Common myeloid progenitor, CD34-positive (primary cell): ENCODE data around the gene CLASRP.
"Not testable (repeated sequence)": the region's sequence is repeated elsewhere in the genome, so short reads cannot be mapped to it uniquely, and the experiment has no call there.

ENCODE experiments used
- CTCF ChIA-PET: fragments of 350-600 bp; sonication (Branson Sonifier 250); formaldehyde crosslinking; loops from one replicate; lab custom pipeline; 2021; ENCODE audit warnings: antibody characterized with exemption; lab: Charles Lee
- POLR2A ChIA-PET: fragments of 350-600 bp; sonication (Branson Sonifier 250); formaldehyde crosslinking; loops from one replicate; lab custom pipeline; 2021; ENCODE audit warnings: antibody characterized with exemption; lab: Charles Lee
- DNase-seq, 3 donors: peaks; one replicate each; pipeline versions ENCODE4 v3.0.0 to v3.0.0-alpha.2; 2013
- H3K27ac ChIP-seq, 2 experiments: 1 replicate in 1 of 2; 2 replicates in 1 of 2; pipeline ENCODE4 v1.7.0; 2013; ENCODE audit warnings: inconsistent platforms in 2 of 2, low read length in 2 of 2, mild to moderate bottlenecking in 2 of 2, low read depth in 1 of 2, moderate library complexity in 1 of 2; ENCODE audit not compliant: severe bottlenecking in 2 of 2, insufficient read depth in 1 of 2, poor library complexity in 1 of 2
- H3K27me3 ChIP-seq, 5 experiments: replicated peaks in 2 of 5; 1 replicate in 3 of 5; 2 replicates in 2 of 5; pipeline versions ENCODE4 v1.6.1 to v1.7.0; 2013; ENCODE audit warnings: low read length in 4 of 5, mild to moderate bottlenecking in 2 of 5, moderate library complexity in 2 of 5, inconsistent platforms in 1 of 5; ENCODE audit not compliant: insufficient read depth in 5 of 5, control insufficient read depth in 4 of 5
- H3K36me3 ChIP-seq, 4 experiments: 1 replicate in 2 of 4; 2 replicates in 2 of 4; pipeline versions ENCODE4 v1.6.1 to v1.7.0; 2013; ENCODE audit warnings: low read length in 3 of 4, control low read depth in 1 of 4, mild to moderate bottlenecking in 1 of 4; ENCODE audit not compliant: control insufficient read depth in 4 of 4, insufficient read depth in 4 of 4
- H3K4me1 ChIP-seq, 4 experiments: 1 replicate in 3 of 4; 2 replicates in 1 of 4; pipeline versions ENCODE4 v1.6.1 to v1.7.1; 2013; ENCODE audit warnings: low read length in 3 of 4, mild to moderate bottlenecking in 3 of 4, control low read depth in 1 of 4, inconsistent platforms in 1 of 4, moderate library complexity in 1 of 4; ENCODE audit not compliant: control insufficient read depth in 4 of 4, insufficient read depth in 4 of 4; ENCODE audit errors: control extremely low read depth in 1 of 4
- H3K4me3 ChIP-seq, 7 experiments: 1 replicate in 4 of 7; 2 replicates in 3 of 7; pipeline versions ENCODE4 v1.5.1 to v1.7.0; 2013; ENCODE audit warnings: mild to moderate bottlenecking in 7 of 7, low read length in 6 of 7, moderate library complexity in 6 of 7, inconsistent platforms in 2 of 7, low read depth in 2 of 7, control low read depth in 1 of 7; ENCODE audit not compliant: insufficient read depth in 4 of 7, control insufficient read depth in 1 of 7; ENCODE audit errors: extremely low read depth in 1 of 7
- H3K9me3 ChIP-seq, 5 experiments: 1 replicate in 4 of 5; 2 replicates in 1 of 5; pipeline versions ENCODE4 v1.6.1 to v1.7.1; 2013; ENCODE audit warnings: low read length in 4 of 5, mild to moderate bottlenecking in 2 of 5, inconsistent platforms in 1 of 5, low read depth in 1 of 5, moderate library complexity in 1 of 5; ENCODE audit not compliant: control insufficient read depth in 4 of 5, insufficient read depth in 2 of 5; ENCODE audit errors: control extremely low read depth in 1 of 5
- WGBS: methylation state at CpG from one replicate; pipeline ENCODE4 v1.1.5; 2013; ENCODE audit not compliant: insufficient coverage; 5-methylcytosine and 5-hydroxymethylcytosine counted together

CLASRP gene

GRCh38 chr19:45114116-45114515 is 75.3 kb downstream of the CLASRP start:
- Histone ChIP-seq H3K36me3 (peaks cover 0 to 3% (median 0%) of the 10 kb centered on the region in 4 experiments), H3K27ac (no peak overlapping the region), H3K4me3 (no peak overlapping the region), H3K27me3 (no peaks in the 10 kb centered on the region), H3K9me3 (no peaks in the 10 kb centered on the region), H3K4me1 (peaks cover 2 to 78% (median 57%) of the 10 kb centered on the region in 4 experiments)
- DNase-seq: peak in 2 of 3 donors; percentile 25 to 39
- POLR2A ChIA-PET: no interaction called here
- 89% methylated on average over 2 of the region's 4 CpGs for WGBS
- CTCF ChIA-PET: interaction anchor here (1.4 to 4.8 kb wide), 4 partner anchors 12 to 85 kb away, joined by 3 to 32 read pairs (median 6); no protein-coding TSS in a partner anchor

- peaks cover 5 to 76% (median 60%) of the 10 kb centered on the region in 4 experiments for H3K4me1 ChIP-seq
- no peak overlapping the region for H3K4me3 ChIP-seq
- no peaks in the 10 kb centered on the region for H3K9me3 ChIP-seq
- ChIA-PET CTCF (interaction anchor here (0.6 to 2.2 kb wide), 3 partner anchors 11 to 438 kb away, joined by 3 to 7 read pairs (median 4); no protein-coding TSS in a partner anchor), POLR2A (no interaction called here)
- H3K27me3 ChIP-seq: no peaks in the 10 kb centered on the region
- no peak overlapping the region for H3K27ac ChIP-seq
- no peaks in the 10 kb centered on the region for H3K36me3 ChIP-seq
- 95% methylated on average over 21 of the region's 21 CpGs for WGBS
- peak in 1 of 3 donors; percentile 30 for DNase-seq
Measured at GRCh38 chr19:45115809-45116615, 77.2 kb downstream of the CLASRP start.

DNA sequence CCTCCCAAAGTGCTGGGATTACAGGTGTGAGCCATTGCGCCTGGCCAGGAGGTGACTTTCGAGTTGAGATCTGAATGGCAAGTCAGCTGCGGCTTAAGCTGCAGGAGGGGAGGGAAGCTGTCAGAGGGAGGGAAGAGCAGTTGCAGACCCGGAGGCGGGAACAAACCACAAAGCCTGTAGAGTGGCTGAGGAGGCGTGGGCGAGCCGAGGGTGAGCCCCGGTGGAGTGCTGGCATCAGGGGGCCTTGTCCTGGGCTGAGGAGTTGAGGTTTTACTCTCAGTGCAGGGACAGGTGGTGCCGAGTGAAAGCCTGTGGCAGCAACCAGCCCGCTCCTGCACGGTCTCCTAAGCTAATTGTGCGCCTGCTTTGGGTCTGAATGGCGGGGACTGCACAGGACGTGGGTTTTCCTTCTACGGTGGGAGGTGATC is 78.3 kb downstream of the CLASRP start:
- H3K9me3 ChIP-seq: no peaks in the 10 kb centered on the region
- H3K27me3 ChIP-seq: no peaks in the 10 kb centered on the region
- peak; percentile 58 to 92 (median 89) for DNase-seq
- ChIA-PET CTCF (interaction anchor here (0.8 to 3.0 kb wide), 6 partner anchors 9 to 428 kb away, joined by 3 to 15 read pairs (median 6); partner anchors contain the start of gene PPP1R37), POLR2A (no interaction called here)
- H3K27ac ChIP-seq: no peak overlapping the region
- peak overlapping the region in 4 of 7 experiments; percentile 4 to 42 (median 36) for H3K4me3 ChIP-seq
- H3K4me1 ChIP-seq: peaks cover 5 to 82% (median 70%) of the 10 kb centered on the region in 4 experiments
- 2% methylated on average over 14 of the region's 16 CpGs for WGBS
- H3K36me3 ChIP-seq: no peaks in the 10 kb centered on the region

GRCh38 chr19:45117671-45118070 is 78.8 kb downstream of the CLASRP start:
- no peaks in the 10 kb centered on the region for H3K27me3 ChIP-seq
- 84% methylated on average over 12 of the region's 12 CpGs for WGBS
- no peaks in the 10 kb centered on the region for H3K36me3 ChIP-seq
- CTCF ChIA-PET: interaction anchor here (0.8 to 3.0 kb wide), 9 partner anchors 9 to 428 kb away, joined by 3 to 15 read pairs (median 3); partner anchors contain the start of gene PPP1R37
- H3K4me1 ChIP-seq: peaks cover 5 to 87% (median 75%) of the 10 kb centered on the region in 4 experiments
- H3K9me3 ChIP-seq: no peaks in the 10 kb centered on the region
- H3K27ac ChIP-seq: no peak overlapping the region
- H3K4me3 ChIP-seq: peak overlapping the region in 3 of 7 experiments; percentile 33 to 42 (median 40)
- POLR2A ChIA-PET: no interaction called here
- DNase-seq: no peak

DNA sequence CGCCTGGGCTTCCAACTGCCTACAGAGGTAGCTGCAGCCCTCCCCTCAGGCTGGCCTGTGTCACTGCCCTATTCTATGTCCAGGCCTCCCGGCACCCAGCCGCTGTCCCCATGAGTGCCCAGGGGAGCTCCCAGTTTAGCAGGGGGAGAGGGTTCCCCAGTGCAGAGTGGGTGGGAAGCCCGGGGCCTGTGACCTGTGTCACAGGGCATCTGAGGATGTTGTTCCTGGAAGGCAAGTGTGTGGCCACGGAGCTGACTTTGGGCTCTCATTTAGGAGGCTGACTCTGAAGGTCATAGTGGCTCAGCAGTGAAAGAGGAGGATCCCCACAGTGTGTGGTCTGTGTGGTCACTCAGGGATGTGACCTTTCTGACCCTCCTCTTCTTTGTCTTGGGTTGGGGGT is 79.3 kb downstream of the CLASRP start:
- CTCF ChIA-PET: interaction anchor here (0.8 to 3.0 kb wide), 11 partner anchors 8 to 429 kb away, joined by 3 to 15 read pairs (median 3); partner anchors contain the start of gene PPP1R37
- Histone ChIP-seq H3K27ac (peak overlapping the region in 1 of 2 experiments; percentile 40), H3K4me3 (peak overlapping the region in 4 of 7 experiments; percentile 12 to 60 (median 31)), H3K9me3 (no peaks in the 10 kb centered on the region), H3K4me1 (peaks cover 5 to 87% (median 74%) of the 10 kb centered on the region in 4 experiments), H3K36me3 (peaks cover 0 to 1% (median 0%) of the 10 kb centered on the region in 4 experiments), H3K27me3 (no peaks in the 10 kb centered on the region)
- no peak for DNase-seq
- POLR2A ChIA-PET: interaction anchor here (0.6 to 1.2 kb wide), 3 partner anchors 13 to 101 kb away, joined by 3 read pairs; no protein-coding TSS in a partner anchor
- 66% methylated on average over 3 of the region's 5 CpGs for WGBS

- Histone ChIP-seq H3K4me3 (peak overlapping the region in 4 of 7 experiments; percentile 6 to 60 (median 22)), H3K27ac (peak overlapping the region in 1 of 2 experiments; percentile 40), H3K4me1 (peaks cover 5 to 83% (median 69%) of the 10 kb centered on the region in 4 experiments)
- not testable (repeated sequence) for H3K9me3 ChIP-seq, H3K27me3 ChIP-seq, H3K36me3 ChIP-seq
- WGBS: 8% methylated on average over 13 of the region's 18 CpGs
- ChIA-PET POLR2A (interaction anchor here (0.6 to 1.2 kb wide), 5 partner anchors 11 to 744 kb away, joined by 3 read pairs; no protein-coding TSS in a partner anchor), CTCF (interaction anchor here (0.9 to 3.0 kb wide), 8 partner anchors 16 to 221 kb away, joined by 3 to 15 read pairs (median 3); partner anchors contain the start of gene PPP1R37)
- DNase-seq: peak in 2 of 3 donors; percentile 76 to 82
Measured at GRCh38 chr19:45118591-45119355, 79.9 kb downstream of the CLASRP start.
